Transverse colon (tissue), 4 donors: ENCODE measurements around the gene LTN1. TPM values are rescaled to one million over a fixed set of nuclear protein-coding genes. Genes with fewer than 3 reads are reported as not detected.

Source experiments
- DNase-seq: peaks from one replicate; pipeline ENCODE4 v3.0.0-alpha.2; 2019
- H3K27ac ChIP-seq, 4 donors: fragments of 200-600 bp; sonication (generic); 2 replicates each; pipeline ENCODE4 v1.5.1; 2016 to 2018; ENCODE audit warnings: inconsistent platforms in 4 of 4
- H3K27me3 ChIP-seq: fragments of 200-600 bp; sonication (generic); 2 replicates; pipeline ENCODE4 v1.5.1; 2017; ENCODE audit warnings: inconsistent platforms
- H3K36me3 ChIP-seq, 4 donors: fragments of 200-600 bp; sonication (generic); 2 replicates each; pipeline ENCODE4 v1.5.1; 2017 to 2019; ENCODE audit warnings: inconsistent platforms in 4 of 4
- H3K4me1 ChIP-seq, 4 donors: fragments of 200-600 bp; sonication (generic); 2 replicates each; pipeline ENCODE4 v1.5.1; 2017 to 2020; ENCODE audit warnings: inconsistent platforms in 4 of 4
- H3K4me3 ChIP-seq, 4 donors: fragments of 200-600 bp; sonication (generic); 1 replicate in 1 of 4; 2 replicates in 3 of 4; pipeline versions ENCODE4 v1.5.1 to v1.6.1; 2017 to 2019; ENCODE audit warnings: inconsistent platforms in 4 of 4
- H3K9me3 ChIP-seq, 2 donors: fragments of 200-600 bp; sonication (generic); 2 replicates each; pipeline ENCODE4 v1.5.1; 2017 to 2019; ENCODE audit warnings: inconsistent platforms in 2 of 2
- EP300 ChIP-seq: sonication (generic); formaldehyde crosslinking; IDR thresholded peaks from one replicate; pipeline ENCODE4 v1.6.1; 2017; ENCODE audit warnings: antibody characterized with exemption, low read depth
- POLR2A ChIP-seq: fragments of 450-650 bp; IDR thresholded peaks from one replicate; pipeline ENCODE4 v1.6.1; 2016; ENCODE audit warnings: antibody characterized with exemption, mild to moderate bottlenecking, moderate library complexity
- POLR2AphosphoS5 ChIP-seq, 3 donors: sonication (generic); formaldehyde crosslinking; IDR thresholded peaks; one replicate each; pipeline ENCODE4 v1.6.1; 2016; ENCODE audit warnings: antibody characterized with exemption in 3 of 3
- WGBS, 2 donors: methylation state at CpG; one replicate each; pipeline ENCODE4 v1.1.5; 2018; ENCODE audit warnings: low coverage in 1 of 2; 5-methylcytosine and 5-hydroxymethylcytosine counted together
- in situ Hi-C, 4 donors: fragments of 200-750 bp; cut with MboI; loops; one replicate each; pipeline versions ENCODE4 v1.15.0 to v1.15.1; 2017; ENCODE audit warnings: low sequenced_read_pairs in 3 of 4, low pct_ligation_motif_present in 1 of 4, low pct_unique_long_range_greater_than_20kb in 1 of 4
- intact Hi-C: fragments of 100-400 bp; cut with DNase I; formaldehyde crosslinking; loops from one replicate; pipeline ENCODE4 v1.15.1; 2023; ENCODE audit warnings: low total_unique reads
- total RNA-seq, 4 donors: library from RNA; depleted of rRNA; stranded (reverse); fragments of >200 nt; gene quantifications; one replicate each; pipeline ENCODE4 v1.1.0, GENCODE V29; 2016
- TF ChIP-seq, protein P1 (sequence below), 5 experiments: fragments of 200-600 bp in 3 of 5; fragments of 450-650 bp in 2 of 5; sonication (generic) in 3 of 5; IDR thresholded peaks; 1 replicate in 2 of 5; 2 replicates in 3 of 5; pipeline ENCODE4 v1.5.1; 2016 to 2017; ENCODE audit warnings: antibody characterized with exemption in 5 of 5, inconsistent platforms in 3 of 5, mild to moderate bottlenecking in 2 of 5, moderate library complexity in 1 of 5

Gene LTN1
- total RNA-seq, 4 donors from 2014 or later: 13.9 to 36.5 (median 22.1) TPM

DNA sequence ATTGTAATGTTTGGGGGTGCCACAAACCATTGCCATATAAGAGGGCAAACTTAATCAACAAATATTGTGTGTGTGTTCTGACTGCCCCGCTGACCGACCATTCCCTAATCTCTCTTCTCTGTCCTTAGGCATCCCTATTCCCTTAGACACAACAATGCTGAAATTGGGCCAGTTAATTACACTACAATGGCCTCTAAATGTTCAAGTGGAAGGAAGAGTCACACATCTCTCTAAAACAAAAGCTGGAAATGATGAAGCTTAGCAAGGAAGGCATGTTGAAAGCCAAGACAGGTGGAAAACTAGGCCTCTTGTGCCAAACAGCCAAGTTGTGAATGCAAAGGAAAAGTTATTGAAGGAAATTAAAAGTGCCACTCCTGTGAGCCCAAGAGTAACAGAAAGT is 30.2 kb downstream of the LTN1 start:
- no peaks in the 10 kb centered on the region for H3K9me3 ChIP-seq
- no peak for DNase-seq
- H3K27ac ChIP-seq: no peak overlapping the region
- H3K36me3 ChIP-seq: peaks cover 0 to 73% (median 26%) of the 10 kb centered on the region in 4 donors
- intact Hi-C loops (no loop called here), in situ Hi-C loops (loop anchor here in 1 of 4 donors (25.0 kb wide), 1 partner anchor 450 kb away; no protein-coding TSS in a partner anchor)
- no peaks in the 10 kb centered on the region for H3K4me1 ChIP-seq
- H3K27me3 ChIP-seq: no peaks in the 10 kb centered on the region
- no peak overlapping the region for H3K4me3 ChIP-seq
- TF ChIP-seq, protein P1, sequence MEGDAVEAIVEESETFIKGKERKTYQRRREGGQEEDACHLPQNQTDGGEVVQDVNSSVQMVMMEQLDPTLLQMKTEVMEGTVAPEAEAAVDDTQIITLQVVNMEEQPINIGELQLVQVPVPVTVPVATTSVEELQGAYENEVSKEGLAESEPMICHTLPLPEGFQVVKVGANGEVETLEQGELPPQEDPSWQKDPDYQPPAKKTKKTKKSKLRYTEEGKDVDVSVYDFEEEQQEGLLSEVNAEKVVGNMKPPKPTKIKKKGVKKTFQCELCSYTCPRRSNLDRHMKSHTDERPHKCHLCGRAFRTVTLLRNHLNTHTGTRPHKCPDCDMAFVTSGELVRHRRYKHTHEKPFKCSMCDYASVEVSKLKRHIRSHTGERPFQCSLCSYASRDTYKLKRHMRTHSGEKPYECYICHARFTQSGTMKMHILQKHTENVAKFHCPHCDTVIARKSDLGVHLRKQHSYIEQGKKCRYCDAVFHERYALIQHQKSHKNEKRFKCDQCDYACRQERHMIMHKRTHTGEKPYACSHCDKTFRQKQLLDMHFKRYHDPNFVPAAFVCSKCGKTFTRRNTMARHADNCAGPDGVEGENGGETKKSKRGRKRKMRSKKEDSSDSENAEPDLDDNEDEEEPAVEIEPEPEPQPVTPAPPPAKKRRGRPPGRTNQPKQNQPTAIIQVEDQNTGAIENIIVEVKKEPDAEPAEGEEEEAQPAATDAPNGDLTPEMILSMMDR (IDR thresholded peaks at IDR 0.05): no peak
- no peak for TF ChIP-seq POLR2A
- no peak for TF ChIP-seq POLR2AphosphoS5 (IDR thresholded peaks at IDR 0.05)
- no peak for TF ChIP-seq EP300
- WGBS, 2 donors: 92% methylated on average over 2 of the region's 2 CpGs; no CpG with 5 or more reads in 1 of the 2 donors

DNA sequence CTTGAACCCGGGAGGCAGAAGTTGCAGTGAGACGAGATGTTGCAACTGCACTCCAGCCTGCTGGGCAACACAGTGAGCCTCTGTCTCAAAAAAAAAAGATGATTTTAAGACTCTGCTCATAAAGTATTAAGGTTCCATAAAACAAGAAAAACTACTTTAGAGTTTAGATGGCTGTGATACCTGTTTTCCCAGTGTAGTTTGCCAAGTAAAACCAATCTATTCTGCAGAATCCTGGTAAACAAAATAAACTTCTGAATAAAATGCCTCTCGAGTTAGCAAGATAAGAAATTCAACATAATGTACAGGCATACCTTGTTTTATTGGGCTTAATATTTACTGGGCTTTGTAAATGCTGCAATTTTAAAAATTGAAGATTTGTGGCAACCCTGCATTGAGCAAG is 30.8 kb downstream of the LTN1 start:
- TF ChIP-seq, protein P1 (IDR thresholded peaks at IDR 0.05): no peak
- TF ChIP-seq POLR2A (no peak), POLR2AphosphoS5 (IDR thresholded peaks at IDR 0.05) (no peak), EP300 (no peak)
- DNase-seq: no peak
- no peaks in the 10 kb centered on the region for H3K9me3 ChIP-seq
- no peaks in the 10 kb centered on the region for H3K27me3 ChIP-seq
- in situ Hi-C loops (loop anchor here in 1 of 4 donors (25.0 kb wide), 1 partner anchor 450 kb away; no protein-coding TSS in a partner anchor), intact Hi-C loops (no loop called here)
- H3K27ac ChIP-seq: no peak overlapping the region
- no peaks in the 10 kb centered on the region for H3K4me1 ChIP-seq
- no peak overlapping the region for H3K4me3 ChIP-seq
- H3K36me3 ChIP-seq: peaks cover 0 to 73% (median 25%) of the 10 kb centered on the region in 4 donors
- 58 to 65% methylated on average over 3 of the region's 3 CpGs for WGBS, 2 donors

DNA sequence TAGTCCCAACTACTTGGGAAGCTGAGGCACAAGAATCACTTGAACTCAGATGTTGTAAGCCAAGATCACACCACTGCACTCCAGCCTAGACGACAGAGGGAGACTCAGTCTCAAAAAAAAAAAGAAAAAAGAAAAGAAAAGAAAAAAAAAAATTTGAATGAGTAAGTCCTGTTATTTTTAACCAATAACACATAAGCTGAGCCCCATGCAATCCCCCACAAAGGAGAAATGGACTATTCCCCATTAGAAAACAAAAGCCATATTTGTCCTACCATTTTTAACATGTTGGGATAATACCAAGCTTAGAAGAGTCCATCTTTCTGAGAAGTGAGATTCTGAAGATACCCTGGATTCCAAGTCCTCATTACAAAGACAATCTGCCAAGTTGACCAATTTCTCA is 32.4 kb downstream of the LTN1 start:
- no peak overlapping the region for H3K27ac ChIP-seq
- intact Hi-C loops: no loop called here
- in situ Hi-C loops: loop anchor here in 1 of 4 donors (25.0 kb wide), 1 partner anchor 448 kb away; no protein-coding TSS in a partner anchor
- H3K9me3 ChIP-seq: no peaks in the 10 kb centered on the region
- no peak overlapping the region for H3K4me3 ChIP-seq
- no peaks in the 10 kb centered on the region for H3K27me3 ChIP-seq
- peaks cover 0 to 61% (median 22%) of the 10 kb centered on the region in 4 donors for H3K36me3 ChIP-seq
- H3K4me1 ChIP-seq: no peaks in the 10 kb centered on the region
- 89 to 100% methylated on average over 1 of the region's 1 CpG for WGBS, 2 donors
- DNase-seq: no peak
- TF ChIP-seq, protein P1 (IDR thresholded peaks at IDR 0.05): no peak
- TF ChIP-seq EP300: no peak
- TF ChIP-seq POLR2AphosphoS5 (IDR thresholded peaks at IDR 0.05): no peak
- TF ChIP-seq POLR2A: no peak

DNA sequence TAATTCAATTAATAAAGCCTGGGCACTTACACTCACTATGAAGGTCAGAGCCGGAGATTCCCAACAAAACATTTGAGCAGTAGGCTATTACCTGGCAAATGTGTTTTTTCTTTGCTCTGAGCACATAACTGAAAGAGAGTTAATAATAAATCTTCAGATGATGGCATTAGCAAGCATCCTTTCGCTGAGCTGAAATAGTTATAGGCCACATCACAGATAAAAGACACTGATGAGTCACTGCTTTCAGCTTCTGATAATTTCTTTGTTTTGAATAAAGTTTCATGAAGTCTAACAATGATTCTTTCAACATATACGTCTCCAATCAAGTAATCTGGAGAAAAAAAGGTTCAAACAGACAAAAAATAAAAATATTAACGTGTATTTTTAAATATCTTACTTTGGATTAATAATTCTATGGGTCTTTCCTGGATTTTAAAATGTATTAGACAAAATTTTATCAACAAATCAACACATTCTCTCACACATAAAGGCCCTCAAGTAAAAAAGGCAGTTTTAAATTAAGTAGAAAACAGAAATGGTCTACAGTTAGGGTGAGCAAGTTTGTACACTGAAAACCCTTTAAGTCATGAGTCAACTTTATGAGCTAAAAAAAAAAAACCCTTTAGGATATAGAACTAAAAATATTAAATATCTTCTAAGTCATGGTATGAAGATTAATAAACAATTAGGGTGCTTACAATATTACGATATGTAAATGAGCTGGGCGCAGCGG is 33.1 kb downstream of the LTN1 start:
- in situ Hi-C loops (loop anchor here in 1 of 4 donors (25.0 kb wide), 1 partner anchor 447 kb away; no protein-coding TSS in a partner anchor), intact Hi-C loops (no loop called here)
- H3K36me3 ChIP-seq: peaks cover 0 to 60% (median 20%) of the 10 kb centered on the region in 4 donors
- no peaks in the 10 kb centered on the region for H3K27me3 ChIP-seq
- H3K4me3 ChIP-seq: no peak overlapping the region
- no peaks in the 10 kb centered on the region for H3K9me3 ChIP-seq
- DNase-seq: no peak
- H3K4me1 ChIP-seq: no peaks in the 10 kb centered on the region
- 92 to 94% methylated on average over 7 of the region's 7 CpGs for WGBS, 2 donors
- TF ChIP-seq POLR2AphosphoS5 (IDR thresholded peaks at IDR 0.05) (no peak), POLR2A (no peak)
- H3K27ac ChIP-seq: no peak overlapping the region
